Activated CD8-positive, alpha-beta memory T cell treated with anti-CD3 and anti-CD28 coated beads, Interleukin-2, amount 10 ng/mL, durations not matched to agents 7 days and 5 days (primary cell): ENCODE results near the gene CPVL. TPM values are rescaled to one million over a fixed set of nuclear protein-coding genes. Genes with fewer than 3 reads are reported as not detected.

Experiments used
- ATAC-seq: fragments of 150-1000 bp; cut with Tn5 transposase; one replicate; pipeline ENCODE4 v1.10.0; 2021; ENCODE audit warnings: moderate library complexity
- CTCF ChIA-PET: fragments of 350-600 bp; sonication (Branson Sonifier 250); formaldehyde crosslinking; loops from one replicate; lab custom pipeline; 2021; ENCODE audit warnings: antibody characterized with exemption; lab: Charles Lee
- DNase-seq: peaks from one replicate; pipeline ENCODE4 v3.0.0-alpha.2; 2020
- H3K27ac Mint-ChIP-seq: one replicate; pipeline ENCODE4 v1.8.0; 2021; ENCODE audit warnings: mild to moderate bottlenecking, mixed read lengths
- H3K27me3 Mint-ChIP-seq: one replicate; pipeline ENCODE4 v1.8.0; 2021; ENCODE audit warnings: mixed read lengths
- H3K36me3 Mint-ChIP-seq: one replicate; pipeline ENCODE4 v1.8.0; 2021; ENCODE audit warnings: mild to moderate bottlenecking, mixed read lengths
- H3K4me1 Mint-ChIP-seq: one replicate; pipeline ENCODE4 v1.8.0; 2021; ENCODE audit warnings: mixed read lengths
- H3K4me3 Mint-ChIP-seq: one replicate; pipeline ENCODE4 v1.8.0; 2021; ENCODE audit warnings: mild to moderate bottlenecking, moderate library complexity, mixed read lengths
- H3K9me3 Mint-ChIP-seq: one replicate; pipeline ENCODE4 v1.8.0; 2022; ENCODE audit warnings: low read depth, mixed read lengths
- total RNA-seq, 2 experiments: library from RNA; stranded (reverse); gene quantifications; one replicate each; pipeline ENCODE4 v1.2.3, GENCODE V29; 2021

Gene CPVL
- total RNA-seq, 2 experiments from 2014 or later: 0.33 to 1.8 TPM

DNA sequence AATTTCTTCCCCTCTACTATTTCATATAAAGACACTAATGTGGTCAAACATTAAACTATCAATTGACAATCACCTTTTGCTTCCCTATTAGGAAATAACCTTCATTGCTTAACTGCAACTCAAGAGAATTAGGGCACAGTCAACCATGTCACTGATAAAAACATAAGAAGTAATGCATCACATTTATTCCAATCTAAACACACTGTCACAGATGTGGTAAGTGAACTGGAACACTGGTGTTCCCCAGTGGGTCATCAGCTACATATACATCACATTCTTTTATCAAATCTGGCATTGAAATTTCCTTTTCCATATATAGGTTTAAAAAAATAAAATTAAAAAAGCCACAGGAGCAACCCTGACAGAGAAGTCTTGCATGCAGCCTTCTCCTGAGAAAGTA is 191.9 kb downstream of the CPVL start:
- DNase-seq (no peak), ATAC-seq (no peak)
- CTCF ChIA-PET: interaction anchor here (4.7 kb wide), 1 partner anchor 27 kb away, joined by 34 read pairs; no protein-coding TSS in a partner anchor
- Mint-ChIP-seq H3K9me3 (no peaks in the 10 kb centered on the region), H3K27me3 (peaks cover 83% of the 10 kb centered on the region), H3K27ac (no peak overlapping the region), H3K36me3 (no peaks in the 10 kb centered on the region), H3K4me3 (no peak overlapping the region), H3K4me1 (peaks cover 10% of the 10 kb centered on the region)

DNA sequence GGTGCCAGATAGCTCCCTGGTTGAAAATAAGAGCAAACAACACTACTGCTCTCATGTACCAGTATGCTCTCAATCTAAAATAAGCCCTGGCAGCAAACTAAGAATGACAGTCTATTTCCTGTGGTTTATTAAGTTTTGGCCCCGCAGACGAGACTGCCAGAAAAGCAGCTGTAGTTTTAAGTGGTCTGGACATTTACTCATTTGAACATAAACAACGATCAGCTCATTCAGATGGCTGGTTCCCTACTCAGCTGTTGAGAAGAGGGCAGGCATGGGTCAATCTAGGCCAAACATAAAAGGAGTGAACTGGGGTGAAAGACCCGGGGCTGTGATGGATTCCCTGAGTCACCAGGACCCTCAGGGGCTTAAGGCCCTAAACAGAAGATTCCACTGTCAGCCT is 192.7 kb downstream of the CPVL start:
- H3K9me3 Mint-ChIP-seq: no peaks in the 10 kb centered on the region
- CTCF ChIA-PET: interaction anchor here (1.2 to 2.2 kb wide), 5 partner anchors 18 to 153 kb away, joined by 3 to 11 read pairs (median 6); no protein-coding TSS in a partner anchor
- H3K36me3 Mint-ChIP-seq: no peaks in the 10 kb centered on the region
- no peak overlapping the region for H3K4me3 Mint-ChIP-seq
- ATAC-seq (no peak), DNase-seq (no peak)
- H3K4me1 Mint-ChIP-seq: peaks cover 10% of the 10 kb centered on the region
- peaks cover 77% of the 10 kb centered on the region for H3K27me3 Mint-ChIP-seq
- no peak overlapping the region for H3K27ac Mint-ChIP-seq

Other genes starting within 250 kb of the CPVL start
- under 1 TPM in 1 of 2 experiments, not detected in 1; 0.05 TPM for gene TRIL, start 188.2 kb downstream of the CPVL start, total RNA-seq
- 10 to 100 TPM; 10.1 to 12.6 TPM for gene CHN2, start 48.2 kb upstream of the CPVL start, total RNA-seq